NCI-H1436 (cell line): ENCODE data around the gene FADS3.

Experiments
- DNase-seq: peaks from one replicate; lab custom pipeline; 2025; lab: John Stamatoyannopoulos, UW

Gene FADS3

GRCh38 chr11:61891331-61892084 is at the start of gene FADS3:
FADS3 (minus strand) TSS chr11:61891545; CDS start chr11:61891381, 164 bp downstream.
- DNase-seq: peak; percentile 65

GRCh38 chr11:61940466-61940865 is 49.1 kb upstream of the FADS3 start:
- no peak for DNase-seq

GRCh38 chr11:61935861-61936260 is 44.5 kb upstream of the FADS3 start:
- DNase-seq: no peak

GRCh38 chr11:61930933-61931332 is 39.6 kb upstream of the FADS3 start:
- no peak for DNase-seq

DNA sequence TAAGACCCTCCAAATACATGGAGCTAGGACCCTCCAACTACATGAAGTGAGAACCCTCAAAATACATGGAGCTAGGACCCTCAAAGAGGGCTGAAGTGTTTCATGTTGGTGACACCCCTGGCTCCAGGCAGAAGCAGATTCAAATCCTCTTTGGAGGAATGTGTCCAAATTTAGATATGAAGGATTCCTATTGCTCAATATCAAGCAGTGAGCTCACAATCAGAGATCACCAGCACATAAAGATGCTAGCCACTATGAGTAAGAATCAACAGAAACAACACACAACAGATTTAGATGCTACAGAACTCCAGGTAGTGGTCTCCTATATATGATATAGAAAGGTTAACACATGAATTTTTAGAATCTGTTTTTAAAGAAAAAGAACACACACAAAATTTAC is 37.3 kb upstream of the FADS3 start:
- no peak for DNase-seq

DNA sequence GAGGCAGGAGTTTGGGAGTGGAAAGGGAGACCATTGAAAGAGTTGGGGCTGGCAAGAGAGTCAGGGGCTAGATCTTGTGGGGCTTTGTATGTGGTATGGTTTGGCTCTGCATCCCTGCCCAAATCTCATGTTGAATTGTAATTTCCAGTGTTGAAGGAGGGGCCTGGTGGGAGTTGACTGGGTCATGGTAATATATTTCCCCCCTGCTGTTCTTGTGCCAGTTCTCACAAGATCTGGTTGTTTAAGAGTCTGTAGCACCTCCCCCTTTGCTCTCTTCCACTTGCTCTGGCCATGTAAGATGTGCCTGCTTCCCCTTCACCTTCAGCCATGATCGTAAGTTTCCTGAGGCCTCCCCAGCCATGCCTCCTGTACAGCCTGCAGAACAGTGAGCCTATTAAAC is 36.2 kb upstream of the FADS3 start:
- DNase-seq: no peak

GRCh38 chr11:61926235-61926634 is 34.9 kb upstream of the FADS3 start:
- no peak for DNase-seq

GRCh38 chr11:61925736-61926135 is 34.4 kb upstream of the FADS3 start:
- no peak for DNase-seq

DNA sequence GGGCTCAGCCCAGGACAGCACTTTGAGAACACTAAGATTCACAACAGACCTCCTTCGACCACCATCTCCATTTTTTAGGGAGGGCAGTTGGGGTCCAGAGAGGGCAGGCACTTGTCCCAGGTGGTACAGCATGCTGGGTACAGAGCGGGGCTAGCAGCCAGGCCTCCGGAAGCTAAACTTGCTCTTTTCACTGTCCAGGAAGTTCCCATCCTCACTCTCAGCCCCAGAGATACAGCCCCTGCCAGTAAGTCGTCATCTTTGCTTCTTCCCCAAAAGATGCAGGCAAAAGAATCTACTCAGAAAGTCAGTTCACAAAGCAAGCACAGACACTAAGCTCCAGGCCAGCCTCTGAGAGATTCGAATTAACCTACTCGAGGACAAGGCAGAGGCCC is 32.7 kb upstream of the FADS3 start:
- DNase-seq: no peak

- no peak for DNase-seq
Observed at GRCh38 chr11:61923166-61924063, 32.1 kb upstream of the FADS3 start.

- DNase-seq: no peak
Observed at GRCh38 chr11:61922539-61922938, 31.2 kb upstream of the FADS3 start.

GRCh38 chr11:61921446-61921845 is 30.1 kb upstream of the FADS3 start:
- DNase-seq: no peak

- no peak for DNase-seq
Observed at GRCh38 chr11:61919705-61920631, 28.6 kb upstream of the FADS3 start.

GRCh38 chr11:61918938-61919704 is 27.8 kb upstream of the FADS3 start:
- no peak for DNase-seq

- no peak for DNase-seq
Observed at GRCh38 chr11:61918251-61918937, 27.0 kb upstream of the FADS3 start.

GRCh38 chr11:61917334-61918109 is 26.2 kb upstream of the FADS3 start, which contains the start of gene RAB3IL1:
RAB3IL1 (minus strand) TSS chr11:61917566; CDS start chr11:61917367, 199 bp downstream.
- DNase-seq: no peak

DNA sequence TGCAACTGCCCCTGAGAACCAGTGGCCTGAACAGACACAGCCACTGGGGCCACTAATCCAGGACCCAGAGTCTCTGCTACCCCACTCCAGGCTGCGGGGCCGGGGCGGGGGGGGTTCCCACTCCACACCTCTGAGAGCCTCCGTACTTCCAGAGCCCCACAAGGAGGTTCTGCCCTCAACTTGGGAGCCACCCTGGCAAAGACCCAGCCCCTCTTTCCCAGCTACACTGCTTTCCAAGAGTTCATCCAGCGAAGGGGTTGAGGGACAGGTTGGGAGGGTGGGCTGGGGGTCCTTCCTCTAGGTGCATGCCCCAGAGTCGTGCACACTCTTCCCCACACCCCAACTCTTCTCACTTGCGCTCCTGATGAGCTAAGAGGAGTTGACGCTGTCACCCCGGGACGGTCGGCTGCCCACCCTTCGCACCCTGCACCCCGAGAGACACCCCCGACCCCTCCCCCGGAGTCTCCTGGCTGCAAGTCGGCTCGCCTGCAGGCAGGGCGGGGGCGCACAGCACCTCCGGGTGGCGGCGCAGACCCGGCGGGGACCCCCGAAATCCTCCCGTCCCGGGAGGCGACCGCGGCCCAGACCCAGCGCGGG is 25.5 kb upstream of the FADS3 start:
- DNase-seq: no peak

DNA sequence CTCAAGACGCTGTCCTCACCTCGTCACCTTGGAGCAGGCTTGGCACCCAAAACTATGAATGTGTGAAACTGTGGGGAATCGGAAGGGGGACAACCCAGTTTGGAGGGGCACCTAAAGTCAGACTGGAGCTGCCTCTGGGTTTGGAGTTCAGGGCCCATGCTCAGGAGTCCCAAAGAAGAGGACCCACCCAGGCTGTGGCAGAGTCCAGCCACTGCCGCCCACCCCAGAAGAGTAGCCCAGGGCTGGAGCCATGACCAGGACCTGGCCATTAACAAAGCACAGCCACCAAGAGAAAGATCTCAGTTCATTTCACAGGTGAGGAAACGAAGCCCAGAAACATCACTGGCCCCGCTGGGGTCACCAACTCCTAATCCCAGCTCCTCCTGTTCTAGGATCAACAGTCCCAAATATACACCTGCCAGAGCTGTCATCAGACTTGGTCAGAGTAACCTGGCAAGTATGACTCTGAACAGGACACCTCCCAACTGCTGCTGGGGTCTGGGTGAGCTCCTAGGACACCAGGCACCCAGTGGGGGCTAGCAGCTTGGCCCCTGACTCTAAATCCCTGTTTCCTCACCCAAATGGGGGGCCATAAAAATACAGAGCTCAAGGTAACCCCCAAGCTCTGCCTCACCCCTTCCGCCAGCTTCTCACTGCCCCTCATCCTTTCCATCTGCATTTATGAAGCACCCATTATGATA is 23.3 kb upstream of the FADS3 start:
- no peak for DNase-seq
